SK-N-SH (cell line): ENCODE results near the gene PTGIS. TPM values are rescaled to one million over a fixed set of nuclear protein-coding genes. Genes with fewer than 3 reads are reported as not detected.

ENCODE experiments used
- CTCF ChIA-PET: fragments of 300-600, 350-600 bp; formaldehyde crosslinking; extraction: SDS; loops from one replicate; lab custom pipeline; 2021; lab: Yijun Ruan, JAX
- POLR2A ChIA-PET: fragments of 350-600 bp; sonication (Branson Sonifier 250); formaldehyde crosslinking; extraction: SDS; loops from one replicate; lab custom pipeline; 2020; ENCODE audit warnings: antibody characterized with exemption, inconsistent platforms; lab: Yijun Ruan, JAX
- DNase-seq: peaks from one replicate; pipeline ENCODE4 v3.0.0; 2012
- H2AFZ ChIP-seq: fragments of 200-600 bp; sonication (generic); 2 replicates; pipeline ENCODE4 v1.8.1; 2016; ENCODE audit warnings: antibody characterized with exemption, mild to moderate bottlenecking, low read depth
- H3F3A ChIP-seq: fragments of 200-600 bp; sonication (generic); replicated peaks from 2 replicates; pipeline ENCODE3; 2016; ENCODE audit warnings: antibody characterized with exemption, mild to moderate bottlenecking; ENCODE audit not compliant: insufficient read depth
- H3K27ac ChIP-seq, 2 experiments: fragments of 200-500 bp in 1 of 2; fragments of 200-600 bp in 1 of 2; sonication (Bioruptor generic) in 1 of 2; sonication (generic), shearing (Covaris generic) in 1 of 2; 2 replicates each; pipeline versions ENCODE4 v1.5.1 to v1.6.1; 2014 to 2016; ENCODE audit warnings: low read depth in 2 of 2, inconsistent platforms in 1 of 2, low read length in 1 of 2, mild to moderate bottlenecking in 1 of 2, mixed read lengths in 1 of 2
- H3K27me3 ChIP-seq: fragments of 200-600 bp; sonication (generic), shearing (Covaris generic); 2 replicates; pipeline ENCODE4 v1.6.1; 2016; ENCODE audit warnings: mixed run types; ENCODE audit not compliant: insufficient read depth
- H3K36me3 ChIP-seq, 2 experiments: fragments of 200-500 bp in 1 of 2; fragments of 200-600 bp in 1 of 2; sonication (Bioruptor generic) in 1 of 2; sonication (generic) in 1 of 2; replicated peaks in 1 of 2; 2 replicates each; pipeline versions ENCODE3 to v1.5.1; 2014 to 2016; ENCODE audit warnings: low read length in 1 of 2, mild to moderate bottlenecking in 1 of 2; ENCODE audit not compliant: insufficient read depth in 2 of 2, control insufficient read depth in 1 of 2
- H3K4me1 ChIP-seq, 2 experiments: fragments of 200-500 bp in 1 of 2; fragments of 200-600 bp in 1 of 2; sonication (Bioruptor generic) in 1 of 2; sonication (generic), shearing (Covaris generic) in 1 of 2; 2 replicates each; pipeline versions ENCODE4 v1.5.1 to v1.6.1; 2014 to 2016; ENCODE audit warnings: low read depth in 1 of 2, low read length in 1 of 2, mixed run types in 1 of 2; ENCODE audit not compliant: insufficient read depth in 2 of 2, control insufficient read depth in 1 of 2
- H3K4me2 ChIP-seq: fragments of 200-600 bp; sonication (generic), shearing (Covaris generic); 2 replicates; pipeline ENCODE4 v1.6.1; 2017; ENCODE audit warnings: mixed run types
- H3K4me3 ChIP-seq, 2 experiments: fragments of 200-500 bp in 1 of 2; fragments of 200-600 bp in 1 of 2; sonication (Bioruptor generic) in 1 of 2; sonication (generic), shearing (Covaris generic) in 1 of 2; 2 replicates each; pipeline versions ENCODE4 v1.5.1 to v1.8.1; 2014 to 2016; ENCODE audit warnings: low read depth in 2 of 2, inconsistent platforms in 1 of 2, low read length in 1 of 2, mild to moderate bottlenecking in 1 of 2, mixed read lengths in 1 of 2, moderate library complexity in 1 of 2
- H3K79me2 ChIP-seq: fragments of 200-600 bp; sonication (generic); 2 replicates; pipeline ENCODE4 v1.8.1; 2017; ENCODE audit warnings: mild to moderate bottlenecking; ENCODE audit not compliant: insufficient read depth
- H3K9ac ChIP-seq: fragments of 200-600 bp; sonication (generic); 2 replicates; pipeline ENCODE4 v1.6.1; 2017; ENCODE audit warnings: mixed run types
- H3K9me2 ChIP-seq: fragments of 200-600 bp; sonication (generic); 2 replicates; pipeline ENCODE4 v1.6.1; 2017; ENCODE audit warnings: mixed run types
- H3K9me3 ChIP-seq: fragments of 200-600 bp; sonication (generic); 2 replicates; pipeline ENCODE4 v1.6.1; 2017; ENCODE audit warnings: mixed run types, mild to moderate bottlenecking, moderate library complexity
- H4K20me1 ChIP-seq: fragments of 200-600 bp; sonication (generic); 2 replicates; pipeline ENCODE4 v1.6.1; 2017; ENCODE audit warnings: mild to moderate bottlenecking, mixed run types; ENCODE audit not compliant: insufficient read depth
- FOSL2 ChIP-seq: IDR thresholded peaks from 2 replicates; pipeline ENCODE4 v1.4.0; 2012; ENCODE audit warnings: low read depth, mild to moderate bottlenecking, moderate library complexity, borderline replicate concordance
- GATA2 ChIP-seq: sonication (generic); formaldehyde crosslinking; IDR thresholded peaks from 2 replicates; pipeline ENCODE4 v1.5.0; 2020; ENCODE audit warnings: mild to moderate bottlenecking, missing genetic modification reagents
- POLR2AphosphoS5 ChIP-seq: IDR thresholded peaks from 2 replicates; pipeline ENCODE4 v1.6.1; 2012; ENCODE audit warnings: low read depth, low read length
- RAD21 ChIP-seq: IDR thresholded peaks from 2 replicates; pipeline ENCODE4 v1.6.1; 2012; ENCODE audit warnings: mild to moderate bottlenecking, low read length
- SMC3 ChIP-seq: IDR thresholded peaks from 2 replicates; pipeline ENCODE4 v1.6.1; 2012; ENCODE audit warnings: low read depth, low read length, improper control_type of control experiment
- TCF12 ChIP-seq: IDR thresholded peaks from 2 replicates; pipeline ENCODE4 v1.4.0; 2012
- TEAD4 ChIP-seq: IDR thresholded peaks from 2 replicates; pipeline ENCODE4 v1.4.0; 2012; ENCODE audit warnings: mild to moderate bottlenecking, borderline replicate concordance; ENCODE audit not compliant: insufficient read depth
- WGBS: methylation state at CpG from one replicate; pipeline ENCODE4 v1.1.6; 2017; ENCODE audit warnings: low lambda C conversion rate; 5-methylcytosine and 5-hydroxymethylcytosine counted together
- polyA plus RNA-seq, 3 experiments: library from polyadenylated mRNA; depleted of rRNA; stranded (reverse); fragments of >200 nt; gene quantifications; 2 replicates each; pipeline ENCODE4 v1.2.3, GENCODE V29; 2012
- TF ChIP-seq, protein P1 (sequence below): IDR thresholded peaks from 2 replicates; pipeline ENCODE4; 2012
- TF ChIP-seq, protein P2 (sequence below): fragments of 200-600 bp; sonication (generic); IDR thresholded peaks from 2 replicates; pipeline ENCODE4 v1.6.1; 2017; ENCODE audit warnings: antibody characterized with exemption, mild to moderate bottlenecking, moderate library complexity
- TF ChIP-seq, protein P3 (sequence below): IDR thresholded peaks from 2 replicates; pipeline ENCODE4 v1.4.0; 2012; ENCODE audit warnings: low read depth
- TF ChIP-seq, protein P4 (sequence below): IDR thresholded peaks from 2 replicates; pipeline ENCODE4 v1.4.0; 2012; ENCODE audit warnings: low read depth, borderline replicate concordance

Gene PTGIS
- polyA plus RNA-seq, 1 of the 3 experiments (the other 2 are of a cell fraction), result 1.0 TPM

DNA sequence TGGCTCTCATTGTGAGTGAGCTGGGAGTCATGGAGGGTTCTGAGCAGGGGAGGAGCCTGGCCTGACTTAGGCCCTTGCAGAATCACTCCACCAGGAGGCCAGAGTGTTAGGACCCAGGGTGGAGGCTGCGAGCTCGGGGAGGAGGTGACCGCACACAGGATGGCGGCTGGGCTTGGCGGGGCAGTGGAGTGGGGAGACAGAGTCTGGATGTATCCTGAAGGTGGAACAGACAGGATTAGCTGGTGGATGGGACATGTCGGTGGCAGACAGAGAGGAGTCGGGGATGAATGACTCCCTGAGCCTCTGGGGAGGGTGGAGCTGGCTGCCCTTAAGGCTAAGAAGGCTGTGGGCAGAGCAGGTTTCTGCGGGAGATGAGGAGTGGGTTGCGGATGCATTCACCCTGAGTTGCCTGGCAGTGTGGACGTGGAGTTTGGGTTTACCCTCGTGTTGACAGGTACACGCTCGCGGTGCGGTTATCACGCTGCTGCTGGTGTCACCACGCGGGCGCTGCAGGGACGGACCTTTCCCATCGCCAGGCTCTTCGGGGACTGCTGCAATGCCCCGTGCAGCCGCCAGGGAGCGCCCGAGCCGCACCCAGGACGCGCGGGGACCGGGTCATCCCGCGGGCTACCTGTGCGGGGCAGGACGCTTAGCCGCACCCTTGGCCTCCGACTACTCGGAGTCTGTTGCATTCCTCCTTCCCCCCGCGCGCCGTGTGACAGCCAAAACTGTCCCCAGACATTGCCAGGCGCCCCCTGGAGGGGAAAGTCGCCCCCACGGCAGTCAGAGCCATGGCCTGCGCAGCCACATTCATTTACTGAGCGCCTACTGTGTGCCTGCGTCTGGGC lies 43.0 kb upstream of the PTGIS start (continued):
- TF ChIP-seq, protein P1, sequence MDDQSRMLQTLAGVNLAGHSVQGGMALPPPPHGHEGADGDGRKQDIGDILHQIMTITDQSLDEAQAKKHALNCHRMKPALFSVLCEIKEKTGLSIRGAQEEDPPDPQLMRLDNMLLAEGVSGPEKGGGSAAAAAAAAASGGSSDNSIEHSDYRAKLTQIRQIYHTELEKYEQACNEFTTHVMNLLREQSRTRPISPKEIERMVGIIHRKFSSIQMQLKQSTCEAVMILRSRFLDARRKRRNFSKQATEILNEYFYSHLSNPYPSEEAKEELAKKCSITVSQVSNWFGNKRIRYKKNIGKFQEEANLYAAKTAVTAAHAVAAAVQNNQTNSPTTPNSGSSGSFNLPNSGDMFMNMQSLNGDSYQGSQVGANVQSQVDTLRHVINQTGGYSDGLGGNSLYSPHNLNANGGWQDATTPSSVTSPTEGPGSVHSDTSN, result no peak
- TF ChIP-seq GATA2 (CRISPR knock-in tag) (no peak), TEAD4 (no peak), TCF12 (no peak)
- TF ChIP-seq, protein P2, sequence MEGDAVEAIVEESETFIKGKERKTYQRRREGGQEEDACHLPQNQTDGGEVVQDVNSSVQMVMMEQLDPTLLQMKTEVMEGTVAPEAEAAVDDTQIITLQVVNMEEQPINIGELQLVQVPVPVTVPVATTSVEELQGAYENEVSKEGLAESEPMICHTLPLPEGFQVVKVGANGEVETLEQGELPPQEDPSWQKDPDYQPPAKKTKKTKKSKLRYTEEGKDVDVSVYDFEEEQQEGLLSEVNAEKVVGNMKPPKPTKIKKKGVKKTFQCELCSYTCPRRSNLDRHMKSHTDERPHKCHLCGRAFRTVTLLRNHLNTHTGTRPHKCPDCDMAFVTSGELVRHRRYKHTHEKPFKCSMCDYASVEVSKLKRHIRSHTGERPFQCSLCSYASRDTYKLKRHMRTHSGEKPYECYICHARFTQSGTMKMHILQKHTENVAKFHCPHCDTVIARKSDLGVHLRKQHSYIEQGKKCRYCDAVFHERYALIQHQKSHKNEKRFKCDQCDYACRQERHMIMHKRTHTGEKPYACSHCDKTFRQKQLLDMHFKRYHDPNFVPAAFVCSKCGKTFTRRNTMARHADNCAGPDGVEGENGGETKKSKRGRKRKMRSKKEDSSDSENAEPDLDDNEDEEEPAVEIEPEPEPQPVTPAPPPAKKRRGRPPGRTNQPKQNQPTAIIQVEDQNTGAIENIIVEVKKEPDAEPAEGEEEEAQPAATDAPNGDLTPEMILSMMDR, result peak; percentile 92
- TF ChIP-seq, protein P3, sequence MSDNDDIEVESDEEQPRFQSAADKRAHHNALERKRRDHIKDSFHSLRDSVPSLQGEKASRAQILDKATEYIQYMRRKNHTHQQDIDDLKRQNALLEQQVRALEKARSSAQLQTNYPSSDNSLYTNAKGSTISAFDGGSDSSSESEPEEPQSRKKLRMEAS, result peak; percentile 48; the same call in 1 of the 2 replicates
- TF ChIP-seq, protein P4, sequence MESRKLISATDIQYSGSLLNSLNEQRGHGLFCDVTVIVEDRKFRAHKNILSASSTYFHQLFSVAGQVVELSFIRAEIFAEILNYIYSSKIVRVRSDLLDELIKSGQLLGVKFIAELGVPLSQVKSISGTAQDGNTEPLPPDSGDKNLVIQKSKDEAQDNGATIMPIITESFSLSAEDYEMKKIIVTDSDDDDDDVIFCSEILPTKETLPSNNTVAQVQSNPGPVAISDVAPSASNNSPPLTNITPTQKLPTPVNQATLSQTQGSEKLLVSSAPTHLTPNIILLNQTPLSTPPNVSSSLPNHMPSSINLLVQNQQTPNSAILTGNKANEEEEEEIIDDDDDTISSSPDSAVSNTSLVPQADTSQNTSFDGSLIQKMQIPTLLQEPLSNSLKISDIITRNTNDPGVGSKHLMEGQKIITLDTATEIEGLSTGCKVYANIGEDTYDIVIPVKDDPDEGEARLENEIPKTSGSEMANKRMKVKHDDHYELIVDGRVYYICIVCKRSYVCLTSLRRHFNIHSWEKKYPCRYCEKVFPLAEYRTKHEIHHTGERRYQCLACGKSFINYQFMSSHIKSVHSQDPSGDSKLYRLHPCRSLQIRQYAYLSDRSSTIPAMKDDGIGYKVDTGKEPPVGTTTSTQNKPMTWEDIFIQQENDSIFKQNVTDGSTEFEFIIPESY, result no peak
- TF ChIP-seq, all 33 proteins: peak for 5

DNA sequence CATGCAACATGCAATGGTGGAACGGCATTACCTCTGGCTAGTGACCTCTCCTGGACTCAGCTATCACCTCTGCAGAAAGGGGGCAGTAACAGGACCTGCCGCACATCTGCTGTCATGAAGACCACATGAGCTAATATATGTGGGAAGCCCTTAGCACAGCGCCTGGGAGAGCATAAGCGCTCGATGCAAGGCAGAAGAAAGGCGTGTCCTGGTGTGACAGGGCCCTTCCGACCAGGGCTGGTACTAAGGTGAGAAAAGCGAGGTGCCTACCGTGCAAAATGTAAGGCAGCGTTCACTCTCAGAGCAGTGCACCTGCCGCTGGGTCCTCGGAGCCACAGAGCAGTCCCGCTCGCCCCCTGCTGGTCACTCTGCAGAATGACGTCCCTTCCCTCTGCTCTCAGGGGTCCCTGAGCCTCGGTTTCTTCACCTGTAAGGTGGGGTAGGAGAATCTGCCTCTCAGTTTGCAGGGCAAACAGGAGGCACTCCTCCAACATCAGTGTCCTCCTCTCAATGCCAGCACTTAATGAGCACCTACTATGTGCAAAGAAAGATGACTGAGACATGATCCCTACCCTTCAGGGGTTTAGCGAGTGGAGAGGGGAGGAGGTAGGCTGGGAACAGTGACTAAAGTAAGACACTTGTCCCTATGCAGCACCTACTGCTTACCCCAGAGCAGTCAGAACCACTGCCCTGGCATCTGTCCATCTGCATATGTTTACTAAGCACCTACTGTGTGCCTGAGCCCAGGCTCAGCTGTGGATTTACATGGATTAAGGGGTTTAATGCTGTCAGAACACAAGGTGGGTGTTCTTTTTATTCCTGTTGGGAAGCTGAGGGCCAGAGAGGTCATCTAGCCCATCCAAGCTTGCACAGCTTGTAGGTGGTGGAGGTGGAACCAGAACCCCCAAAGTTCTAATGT lies 41.1 kb upstream of the PTGIS start:
- H4K20me1 ChIP-seq, result no peaks in the 10 kb centered on the region; the same call in 1 of the 2 replicates
- no peak overlapping the region for H3K9ac ChIP-seq
- no peaks in the 10 kb centered on the region for H3K36me3 ChIP-seq
- DNase-seq, result peak; percentile 80
- peaks cover 0 to 17% of the 10 kb centered on the region in 2 experiments; a peak in 1 of 4 replicates for H3K4me1 ChIP-seq
- H3K27ac ChIP-seq, result no peak overlapping the region
- WGBS, result 17% methylated on average over 6 of the region's 17 CpGs
- ChIA-PET POLR2A (no interaction called here), CTCF (interaction anchor here (0.5 to 18.3 kb wide), 73 partner anchors 10 to 618 kb away, joined by 3 to 556 read pairs (median 4); partner anchors contain the start of gene SLC9A8)
- H3K4me2 ChIP-seq, result no peak overlapping the region
- H3K27me3 ChIP-seq, result 0 out of 2 replicates have a peak, but pooled peaks cover 5% of the 10 kb centered on the region
- no peak overlapping the region for H3K4me3 ChIP-seq
- H3K9me2 ChIP-seq, result no peaks in the 10 kb centered on the region
- no peaks in the 10 kb centered on the region for H3F3A ChIP-seq
- TF ChIP-seq FOSL2 (no peak), RAD21 (peak; percentile 90), POLR2AphosphoS5 (no peak), SMC3 (peak; percentile 96)
- TF ChIP-seq, protein P2, result peak; percentile 95
- H3K79me2 ChIP-seq, result no peaks in the 10 kb centered on the region
- no peaks in the 10 kb centered on the region for H3K9me3 ChIP-seq
- H2AFZ ChIP-seq, result no peak overlapping the region
